Muscle of leg (tissue), 11 donors: ENCODE data around the gene CBR4. TPM values are rescaled to one million over a fixed set of nuclear protein-coding genes. Genes with fewer than 3 reads are reported as not detected.
A peak's percentile ranks its signal among the peaks of the same experiment; 100 is the strongest.

Experiments used
- DNase-seq: peaks from one replicate; pipeline ENCODE4 v3.0.0; 2013
- H3K27ac ChIP-seq: one replicate; pipeline ENCODE4 v1.5.1; 2013; ENCODE audit warnings: mild to moderate bottlenecking, low read length, control low read depth
- H3K27me3 ChIP-seq: one replicate; pipeline ENCODE4 v1.6.1; 2013; ENCODE audit warnings: low read length; ENCODE audit not compliant: control insufficient read depth, insufficient read depth
- H3K36me3 ChIP-seq: one replicate; pipeline ENCODE4 v1.6.1; 2013; ENCODE audit warnings: low read length; ENCODE audit not compliant: control insufficient read depth, insufficient read depth
- H3K4me1 ChIP-seq: one replicate; pipeline ENCODE4 v1.6.1; 2013; ENCODE audit warnings: low read length; ENCODE audit not compliant: control insufficient read depth, insufficient read depth
- H3K4me3 ChIP-seq: one replicate; pipeline ENCODE4 v1.5.1; 2013; ENCODE audit warnings: low read length, control low read depth
- H3K9me3 ChIP-seq: replicated peaks from 2 replicates; pipeline ENCODE4 v1.6.1; 2013; ENCODE audit warnings: low read depth, low read length; ENCODE audit not compliant: control insufficient read depth
- WGBS: methylation state at CpG from one replicate; pipeline ENCODE4 v1.1.5; 2013; ENCODE audit warnings: missing lambda C conversion rate; ENCODE audit not compliant: insufficient coverage; 5-methylcytosine and 5-hydroxymethylcytosine counted together
- polyA plus RNA-seq, 8 donors: library from polyadenylated mRNA; unstranded; fragments of 120-200 nt; gene quantifications; one replicate each; pipeline versions ENCODE4 v1.2.1 to v1.2.3, GENCODE V29; 2013; ENCODE audit warnings: inconsistent platforms in 1 of 8, low replicate concordance in 1 of 8; ENCODE audit not compliant: insufficient read length in 8 of 8, insufficient read depth in 1 of 8
- total RNA-seq: library from RNA; stranded (reverse); fragments of 120-200 nt; gene quantifications from one replicate; pipeline ENCODE4 v1.2.4, GENCODE V29; 2013

CBR4 gene
- total and polyA plus RNA-seq, 9 donors, result 14.1 to 23.9 (median 18.3) TPM

- H3K4me3 ChIP-seq, result no peak overlapping the region
- H3K9me3 ChIP-seq, result no peaks in the 10 kb centered on the region
- no peak overlapping the region for H3K27ac ChIP-seq
- no peaks in the 10 kb centered on the region for H3K27me3 ChIP-seq
- no CpG with 5 or more reads among the region's 1 CpG for WGBS
- no peaks in the 10 kb centered on the region for H3K36me3 ChIP-seq
- DNase-seq, result no peak
- peaks cover 9% of the 10 kb centered on the region for H3K4me1 ChIP-seq
Observed at GRCh38 chr4:169018406-169018805, 8.4 kb upstream of the CBR4 start.

GRCh38 chr4:169017971-169018370 is 7.9 kb upstream of the CBR4 start:
- H3K4me3 ChIP-seq, result no peak overlapping the region
- no peaks in the 10 kb centered on the region for H3K27me3 ChIP-seq
- peaks cover 9% of the 10 kb centered on the region for H3K4me1 ChIP-seq
- H3K27ac ChIP-seq, result no peak overlapping the region
- no peaks in the 10 kb centered on the region for H3K36me3 ChIP-seq
- 83% methylated on average over 1 of the region's 5 CpGs for WGBS
- no peak for DNase-seq
- no peaks in the 10 kb centered on the region for H3K9me3 ChIP-seq

- Histone ChIP-seq H3K4me1 (peaks cover 9% of the 10 kb centered on the region), H3K4me3 (no peak overlapping the region), H3K36me3 (no peaks in the 10 kb centered on the region), H3K27ac (peak overlapping the region; percentile 63), H3K9me3 (no peaks in the 10 kb centered on the region), H3K27me3 (no peaks in the 10 kb centered on the region)
- peak; percentile 83 for DNase-seq
- 24% methylated on average over 5 of the region's 5 CpGs for WGBS
Observed at GRCh38 chr4:169015186-169015623, 5.2 kb upstream of the CBR4 start.

GRCh38 chr4:169014586-169014985 is 4.5 kb upstream of the CBR4 start:
- WGBS, result no CpG with 5 or more reads among the region's 2 CpGs

GRCh38 chr4:169013396-169013795 is 3.3 kb upstream of the CBR4 start:
- no CpG with 5 or more reads among the region's 1 CpG for WGBS
- Histone ChIP-seq H3K36me3 (no peaks in the 10 kb centered on the region), H3K9me3 (no peaks in the 10 kb centered on the region), H3K4me1 (peaks cover 18% of the 10 kb centered on the region), H3K4me3 (no peak overlapping the region), H3K27ac (no peak overlapping the region), H3K27me3 (no peaks in the 10 kb centered on the region)
- no peak for DNase-seq

More at GRCh38 chr4:169014586-169014985, 4.5 kb upstream of the CBR4 start:
- Histone ChIP-seq H3K36me3 (no peaks in the 10 kb centered on the region), H3K27me3 (no peaks in the 10 kb centered on the region), H3K4me1 (peaks cover 9% of the 10 kb centered on the region), H3K27ac (peak overlapping the region; percentile 63), H3K9me3 (no peaks in the 10 kb centered on the region), H3K4me3 (no peak overlapping the region)
- DNase-seq, result peak; percentile 34

- peaks cover 16% of the 10 kb centered on the region for H3K4me1 ChIP-seq
- no peak for DNase-seq
- H3K4me3 ChIP-seq, result no peak overlapping the region
- no CpG with 5 or more reads among the region's 2 CpGs for WGBS
- H3K36me3 ChIP-seq, result no peaks in the 10 kb centered on the region
- no peaks in the 10 kb centered on the region for H3K27me3 ChIP-seq
- no peak overlapping the region for H3K27ac ChIP-seq
- no peaks in the 10 kb centered on the region for H3K9me3 ChIP-seq
Observed at GRCh38 chr4:169012049-169012448, 2.0 kb upstream of the CBR4 start.

GRCh38 chr4:169009286-169010124 is 550 bp downstream of the CBR4 start:
- H3K9me3 ChIP-seq, result no peaks in the 10 kb centered on the region
- H3K27me3 ChIP-seq, result no peaks in the 10 kb centered on the region
- no peaks in the 10 kb centered on the region for H3K36me3 ChIP-seq
- peak overlapping the region; percentile 93 for H3K4me3 ChIP-seq
- H3K4me1 ChIP-seq, result peaks cover 9% of the 10 kb centered on the region
- peak; percentile 87 for DNase-seq
- WGBS, result under 1% methylated on average over 39 of the region's 44 CpGs
- peak overlapping the region; percentile 99 for H3K27ac ChIP-seq

- Histone ChIP-seq H3K4me3 (no peak overlapping the region), H3K27ac (no peak overlapping the region), H3K36me3 (peaks cover 13% of the 10 kb centered on the region), H3K27me3 (no peaks in the 10 kb centered on the region), H3K4me1 (peaks cover 9% of the 10 kb centered on the region), H3K9me3 (no peaks in the 10 kb centered on the region)
- no CpG with 5 or more reads among the region's 1 CpG for WGBS
- peak; percentile 36 for DNase-seq
Observed at GRCh38 chr4:169005453-169006099, 4.5 kb downstream of the CBR4 start.

- WGBS, result no CpG with 5 or more reads among the region's 1 CpG
- Histone ChIP-seq H3K36me3 (peaks cover 19% of the 10 kb centered on the region), H3K9me3 (no peaks in the 10 kb centered on the region), H3K4me3 (no peak overlapping the region), H3K27me3 (no peaks in the 10 kb centered on the region), H3K27ac (no peak overlapping the region), H3K4me1 (peaks cover 2% of the 10 kb centered on the region)
- DNase-seq, result no peak
Observed at GRCh38 chr4:169000315-169000714, 9.7 kb downstream of the CBR4 start.

- no peak overlapping the region for H3K4me3 ChIP-seq
Observed at GRCh38 chr4:168999809-169000208, 10.2 kb downstream of the CBR4 start.

More at GRCh38 chr4:168999809-169000208, 10.2 kb downstream of the CBR4 start:
- H3K27me3 ChIP-seq, result no peaks in the 10 kb centered on the region
- H3K4me1 ChIP-seq, result peaks cover 2% of the 10 kb centered on the region
- no CpG with 5 or more reads among the region's 4 CpGs for WGBS
- peak; percentile 26 for DNase-seq
- H3K27ac ChIP-seq, result no peak overlapping the region
- peaks cover 22% of the 10 kb centered on the region for H3K36me3 ChIP-seq
- H3K9me3 ChIP-seq, result no peaks in the 10 kb centered on the region
